Posterior vena cava (tissue), 2 donors: ENCODE data around the gene EFEMP1. TPM values are rescaled to one million over a fixed set of nuclear protein-coding genes. Genes with fewer than 3 reads are reported as not detected.

Experiments
- DNase-seq: peaks from one replicate; pipeline ENCODE4 v3.0.0-alpha.2; 2020; ENCODE audit warnings: low spot score
- intact Hi-C, 2 donors: fragments of 100-400 bp; cut with DNase I; formaldehyde crosslinking; loops; one replicate each; pipeline versions ENCODE4 v1.14.1 to v1.14.2; 2022 to 2023
- total RNA-seq, 2 donors: library from RNA; stranded (reverse); fragmentation: NEBNext Ultra II Directional; extraction: Animal tissue kit (Norgen Biotek cat#: 25700); gene quantifications; one replicate each; pipeline ENCODE4 v1.2.1, GENCODE V29; 2021
- donor health status: DM: yes; HTN: yes; CAD: no.
- donor health status: DM: yes; HTN: yes; CAD: no.

The EFEMP1 gene
- total RNA-seq, 2 donors from 2014 or later, result 327 to 476 TPM

- intact Hi-C loops, result no loop called here
Measured at GRCh38 chr2:55946793-55947192, 23.2 kb upstream of the EFEMP1 start.

GRCh38 chr2:55943466-55943865 lies 19.9 kb upstream of the EFEMP1 start:
- intact Hi-C loops, result no loop called here
- no peak for DNase-seq

More at GRCh38 chr2:55946793-55947192, 23.2 kb upstream of the EFEMP1 start:
- DNase-seq, result no peak

- intact Hi-C loops, result no loop called here
- DNase-seq, result no peak
Measured at GRCh38 chr2:55936351-55936750, 12.8 kb upstream of the EFEMP1 start.

- DNase-seq, result no peak
- intact Hi-C loops, result no loop called here
Measured at GRCh38 chr2:55934337-55934736, 10.8 kb upstream of the EFEMP1 start.

GRCh38 chr2:55932843-55933242 lies 9.3 kb upstream of the EFEMP1 start:
- DNase-seq, result no peak
- intact Hi-C loops, result no loop called here

- intact Hi-C loops, result no loop called here
- DNase-seq, result no peak
Measured at GRCh38 chr2:55931281-55931680, 7.7 kb upstream of the EFEMP1 start.

- intact Hi-C loops, result no loop called here
- no peak for DNase-seq
Measured at GRCh38 chr2:55929476-55929875, 5.9 kb upstream of the EFEMP1 start.

GRCh38 chr2:55926974-55927373 lies 3.4 kb upstream of the EFEMP1 start:
- DNase-seq, result no peak
- intact Hi-C loops, result no loop called here

GRCh38 chr2:55926246-55926645 lies 2.7 kb upstream of the EFEMP1 start:
- intact Hi-C loops, result no loop called here
- no peak for DNase-seq

GRCh38 chr2:55923982-55924321 lies 370 bp upstream of the EFEMP1 start:
- intact Hi-C loops, result no loop called here

GRCh38 chr2:55922291-55922907 lies 1.2 kb downstream of the EFEMP1 start:
- no peak for DNase-seq
- intact Hi-C loops, result no loop called here

More at GRCh38 chr2:55923982-55924321, 370 bp upstream of the EFEMP1 start:
- DNase-seq, result no peak

- intact Hi-C loops, result no loop called here
- no peak for DNase-seq
Measured at GRCh38 chr2:55919574-55919973, 4.0 kb downstream of the EFEMP1 start.

- intact Hi-C loops, result no loop called here
- DNase-seq, result no peak
Measured at GRCh38 chr2:55918856-55919255, 4.7 kb downstream of the EFEMP1 start.

GRCh38 chr2:55917713-55918390 lies 5.7 kb downstream of the EFEMP1 start:
- DNase-seq, result no peak
- intact Hi-C loops, result no loop called here

GRCh38 chr2:55917117-55917516 lies 6.5 kb downstream of the EFEMP1 start:
- intact Hi-C loops, result no loop called here
- no peak for DNase-seq

- DNase-seq, result no peak
- intact Hi-C loops, result no loop called here
Measured at GRCh38 chr2:55916473-55917049, 7.0 kb downstream of the EFEMP1 start.

GRCh38 chr2:55914786-55915185 lies 8.8 kb downstream of the EFEMP1 start:
- intact Hi-C loops, result no loop called here
- no peak for DNase-seq

GRCh38 chr2:55912926-55913325 lies 10.7 kb downstream of the EFEMP1 start:
- intact Hi-C loops, result no loop called here
- DNase-seq, result no peak

GRCh38 chr2:55910077-55910476 lies 13.5 kb downstream of the EFEMP1 start:
- DNase-seq, result no peak
- intact Hi-C loops, result no loop called here

- no peak for DNase-seq
- intact Hi-C loops, result no loop called here
Measured at GRCh38 chr2:55907686-55908085, 15.9 kb downstream of the EFEMP1 start.

- intact Hi-C loops, result no loop called here
- no peak for DNase-seq
Measured at GRCh38 chr2:55906993-55907392, 16.6 kb downstream of the EFEMP1 start.
